ENCODE data around the gene ZMIZ1. TPM values are rescaled to one million over a fixed set of nuclear protein-coding genes. Genes with fewer than 3 reads are reported as not detected.
A peak's percentile ranks its signal among the peaks of the same experiment; 100 is the strongest.

Gene ZMIZ1
- 46.2 to 74.6 TPM (median 48.7 TPM) in 3 replicates for total RNA-seq
- long read RNA-seq, partial matches to known transcripts = 8 of 30 reads
- long read RNA-seq, other reads (novel, unspliced or antisense) = 22 of 30 reads

- Mint-ChIP-seq H3K27ac (ENCODE audit: unreplicated experiment) (peak within 1 kb of the TSS; percentile 95), H3K36me3 (ENCODE audit: low read depth) (no peaks in the 10 kb centered on the region)
These were observed at the start of gene ZMIZ1 for GRCh38 chr10:79068562-79069324. ZMIZ1 (plus strand) TSS chr10:79068966; CDS start chr10:79201633, 132,667 bp downstream.

DNA sequence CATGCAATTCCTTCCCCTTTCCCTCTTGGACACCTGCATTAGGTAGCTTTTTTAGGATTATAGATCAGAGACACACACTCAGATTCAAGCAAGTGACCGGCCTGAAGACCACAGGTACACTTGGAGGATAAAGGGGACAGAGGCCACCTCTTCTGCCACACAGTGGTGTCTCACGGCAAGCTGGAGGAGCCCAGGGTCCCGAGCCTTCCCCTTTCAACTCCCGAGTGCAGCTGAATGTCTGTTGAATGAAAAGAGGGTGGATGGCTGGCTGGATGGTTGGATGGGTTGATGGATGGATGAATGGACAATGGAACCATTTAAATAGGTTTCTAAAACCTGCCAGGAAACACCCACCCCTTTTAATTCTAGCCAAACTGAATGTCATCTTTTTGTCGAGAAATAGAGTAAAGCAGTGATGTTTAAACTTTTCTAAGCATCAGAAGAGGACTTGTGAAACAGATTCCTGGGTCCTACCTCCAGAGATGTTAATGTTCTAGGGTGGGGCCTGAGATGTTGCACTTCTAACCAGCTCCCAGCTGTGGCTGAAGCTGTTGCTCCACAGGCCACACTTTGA lies 49.2 kb upstream of the ZMIZ1 start:
- Mint-ChIP-seq H3K4me3 (ENCODE audit: unreplicated experiment) (no peak overlapping the region), H3K27ac (ENCODE audit: unreplicated experiment) (no peak overlapping the region), H3K9me3 (ENCODE audit: low read depth) (peaks cover 7% of the 10 kb centered on the region)

More at GRCh38 chr10:79068562-79069324, at the start of gene ZMIZ1:
- peaks cover 36% of the 10 kb centered on the region for H3K4me1 Mint-ChIP-seq (ENCODE audit: low read depth)
- no peaks in the 10 kb centered on the region for H3K27me3 Mint-ChIP-seq (ENCODE audit: low read depth)
- TF ChIP-seq CTCF (IDR thresholded peaks at IDR 0.05) = peak; percentile 63
- H3K4me3 Mint-ChIP-seq (ENCODE audit: unreplicated experiment) = peak within 1 kb of the TSS; percentile 97
- DNase-seq (ENCODE audit: low spot score) = no peak
- H3K9me3 Mint-ChIP-seq (ENCODE audit: low read depth) = no peaks in the 10 kb centered on the region

DNA sequence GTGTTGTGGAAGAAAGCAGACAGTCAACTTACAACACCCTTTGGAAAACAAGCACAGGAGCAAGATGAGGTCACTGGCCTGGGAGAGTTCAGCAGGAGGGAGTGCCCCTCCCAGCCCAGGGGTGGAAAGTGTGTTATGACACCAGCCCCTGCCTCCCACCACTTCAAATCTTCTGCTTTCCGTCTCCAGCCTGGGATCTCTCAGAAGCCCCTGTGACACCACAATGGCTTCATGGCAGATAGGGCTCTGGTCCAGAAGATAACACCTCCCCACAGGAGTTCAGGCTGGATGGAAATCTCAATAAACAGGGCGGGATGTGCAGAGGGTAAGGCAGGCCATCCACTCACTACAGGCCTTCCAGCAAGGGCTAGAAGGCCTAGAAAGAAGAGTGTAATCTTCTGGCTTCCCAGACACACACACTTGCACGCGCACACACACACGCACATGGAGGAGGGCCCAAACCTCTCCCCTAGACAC lies 48.7 kb upstream of the ZMIZ1 start:
- Mint-ChIP-seq H3K27me3 (ENCODE audit: low read depth) (peaks cover 4% of the 10 kb centered on the region), H3K4me1 (ENCODE audit: low read depth) (peaks cover 3% of the 10 kb centered on the region), H3K27ac (ENCODE audit: unreplicated experiment) (no peak overlapping the region), H3K4me3 (ENCODE audit: unreplicated experiment) (no peak overlapping the region), H3K36me3 (ENCODE audit: low read depth) (no peaks in the 10 kb centered on the region), H3K9me3 (ENCODE audit: low read depth) (peaks cover 7% of the 10 kb centered on the region)
- DNase-seq (ENCODE audit: low spot score) = no peak
- no peak for TF ChIP-seq CTCF (IDR thresholded peaks at IDR 0.05)

More for the DNA sequence above, 49.2 kb upstream of the ZMIZ1 start:
- peak; percentile 48 for DNase-seq (ENCODE audit: low spot score)
- peaks cover 3% of the 10 kb centered on the region for H3K4me1 Mint-ChIP-seq (ENCODE audit: low read depth)
- no peaks in the 10 kb centered on the region for H3K36me3 Mint-ChIP-seq (ENCODE audit: low read depth)
- TF ChIP-seq CTCF (IDR thresholded peaks at IDR 0.05) = no peak
- peaks cover 4% of the 10 kb centered on the region for H3K27me3 Mint-ChIP-seq (ENCODE audit: low read depth)

DNA sequence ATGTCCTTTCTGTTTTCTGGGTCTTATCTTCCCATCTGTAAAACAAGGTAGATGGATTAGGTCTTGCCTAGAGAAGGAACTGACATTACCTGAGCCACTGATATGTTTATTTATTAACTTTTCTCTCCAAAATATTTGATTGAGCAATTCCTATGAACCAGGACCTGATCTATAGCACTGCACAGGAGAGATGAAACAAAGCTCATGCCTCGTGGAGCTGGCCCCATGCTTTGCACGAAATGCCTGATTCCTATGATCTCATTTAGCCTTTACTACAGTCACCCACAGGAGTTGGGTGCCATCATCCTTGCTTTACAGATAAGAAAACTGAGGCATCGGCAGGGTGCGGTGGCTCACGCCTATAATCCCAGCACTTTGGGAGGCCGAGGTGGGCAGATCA lies 48.2 kb upstream of the ZMIZ1 start:
- H3K36me3 Mint-ChIP-seq (ENCODE audit: low read depth) = no peaks in the 10 kb centered on the region
- H3K27me3 Mint-ChIP-seq (ENCODE audit: low read depth) = peaks cover 4% of the 10 kb centered on the region
- DNase-seq (ENCODE audit: low spot score) = no peak
- H3K4me1 Mint-ChIP-seq (ENCODE audit: low read depth) = peaks cover 3% of the 10 kb centered on the region
- no peak overlapping the region for H3K27ac Mint-ChIP-seq (ENCODE audit: unreplicated experiment)
- no peak for TF ChIP-seq CTCF (IDR thresholded peaks at IDR 0.05)
- H3K9me3 Mint-ChIP-seq (ENCODE audit: low read depth) = peaks cover 7% of the 10 kb centered on the region
- H3K4me3 Mint-ChIP-seq (ENCODE audit: unreplicated experiment) = no peak overlapping the region

GRCh38 chr10:79021331-79021907 lies 47.3 kb upstream of the ZMIZ1 start:
- Mint-ChIP-seq H3K4me1 (ENCODE audit: low read depth) (peaks cover 3% of the 10 kb centered on the region), H3K27me3 (ENCODE audit: low read depth) (no peaks in the 10 kb centered on the region), H3K36me3 (ENCODE audit: low read depth) (no peaks in the 10 kb centered on the region), H3K9me3 (ENCODE audit: low read depth) (peaks cover 7% of the 10 kb centered on the region), H3K4me3 (ENCODE audit: unreplicated experiment) (no peak overlapping the region), H3K27ac (ENCODE audit: unreplicated experiment) (no peak overlapping the region)
- TF ChIP-seq CTCF (IDR thresholded peaks at IDR 0.05) = no peak
- DNase-seq (ENCODE audit: low spot score) = peak; percentile 67
